HG03354 (cell line): Measurements from ENCODE around the gene KDSR.
"Not testable (repeated sequence)": the region's sequence is repeated elsewhere in the genome, so short reads cannot be mapped to it uniquely, and the experiment has no call there.

Source experiments
- ATAC-seq: cut with Tn5 transposase; IDR thresholded peaks from one replicate; pipeline ENCODE4 v1.9.1; 2021; ENCODE audit warnings: mild to moderate bottlenecking; ENCODE audit not compliant: unreplicated experiment, poor library complexity, severe bottlenecking

The KDSR gene

DNA sequence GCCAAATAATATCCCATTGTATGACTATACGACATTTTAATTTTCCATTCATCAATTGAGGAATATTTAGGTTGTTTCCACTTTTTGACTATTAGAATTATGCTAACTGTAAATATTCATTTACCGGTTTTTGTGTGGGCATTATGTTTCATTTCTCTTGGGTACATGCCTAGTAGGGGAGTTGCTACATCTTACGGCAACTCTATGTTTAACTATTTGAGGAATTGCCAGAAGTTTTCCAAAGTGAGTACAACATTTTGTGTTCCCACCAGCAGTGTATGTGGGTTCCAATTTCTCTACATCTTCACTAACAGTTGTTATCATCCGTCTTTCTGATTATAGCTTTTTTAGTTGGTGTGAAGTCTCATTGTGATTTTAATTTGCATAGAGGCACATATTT is 1.6 kb upstream of the KDSR start:
- ATAC-seq = no peak

DNA sequence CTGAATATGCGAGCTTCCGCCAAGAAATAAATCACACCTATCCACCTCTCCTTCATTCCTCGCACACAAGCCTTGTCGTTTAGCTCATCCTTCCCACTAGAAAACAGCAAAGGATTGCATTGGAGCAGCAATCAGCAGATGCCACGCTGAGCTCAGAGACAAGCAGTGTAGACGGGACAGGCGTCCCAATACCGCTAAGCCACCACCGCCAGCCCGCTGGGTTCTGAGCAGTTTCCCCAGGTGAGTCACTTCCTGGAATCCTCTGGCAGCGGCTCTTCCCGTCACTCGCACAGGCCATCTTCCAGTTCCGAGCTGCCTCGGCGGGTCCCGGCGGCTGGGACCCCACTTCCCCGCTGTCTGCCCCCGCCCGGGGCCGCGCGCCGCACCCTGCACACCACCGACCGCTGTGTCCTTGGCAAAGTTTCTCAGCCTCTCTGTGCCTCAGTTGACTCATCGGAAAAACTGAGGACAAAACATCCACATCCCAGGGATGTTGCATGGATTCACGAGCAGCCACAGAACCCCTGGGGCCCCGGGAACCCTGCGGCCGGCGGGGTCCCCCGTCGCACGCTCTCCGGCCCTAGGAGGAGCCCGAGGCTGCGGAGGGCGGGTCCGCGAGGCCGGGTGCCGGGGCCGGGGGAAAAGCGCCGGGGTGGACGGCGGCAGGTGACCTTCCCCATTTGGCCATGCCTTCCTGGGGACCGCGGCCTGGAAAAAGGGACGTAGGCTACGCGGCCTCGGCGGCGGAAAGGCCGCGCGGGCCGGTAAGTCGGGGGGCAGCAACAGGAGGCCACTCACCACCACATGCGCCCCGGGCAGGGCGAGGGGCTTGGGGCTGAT is 573 bp downstream of the KDSR start:
- ATAC-seq = peak; percentile 37

DNA sequence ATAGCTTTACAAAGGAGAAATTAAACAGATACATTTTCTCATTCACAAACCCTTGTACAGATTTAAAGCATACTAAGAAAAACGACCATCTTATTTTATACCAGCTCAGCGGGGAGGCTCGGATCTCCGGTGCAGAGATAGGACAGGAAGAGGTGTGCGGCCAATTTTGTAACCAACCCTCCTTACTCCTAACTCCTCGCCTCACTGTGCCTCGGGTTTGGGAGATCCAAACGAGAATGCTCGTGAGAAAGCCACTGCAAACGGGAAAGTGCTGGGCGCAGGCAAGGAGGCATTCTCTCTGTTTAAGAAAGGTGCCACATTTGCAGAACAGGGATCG is 1.2 kb downstream of the KDSR start:
- peak; percentile 2 for ATAC-seq

DNA sequence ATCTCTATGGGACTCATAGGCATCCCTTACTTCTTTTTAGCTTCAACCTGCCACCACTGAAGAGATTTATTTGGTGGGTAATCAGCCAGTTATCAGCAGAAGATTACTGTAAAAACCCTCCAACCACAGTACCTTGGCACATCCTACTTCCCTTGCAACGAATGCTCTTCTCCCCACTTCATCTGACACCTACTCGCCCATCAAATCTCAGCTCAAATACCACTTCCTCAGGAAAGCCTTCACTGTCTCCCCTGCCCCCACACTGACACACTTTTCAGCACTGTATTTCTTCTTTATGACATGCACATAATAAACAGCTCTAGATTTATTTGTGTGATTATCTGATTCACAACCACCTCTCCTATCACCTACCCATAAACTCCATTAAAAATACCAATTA is 3.1 kb downstream of the KDSR start:
- ATAC-seq = no peak

DNA sequence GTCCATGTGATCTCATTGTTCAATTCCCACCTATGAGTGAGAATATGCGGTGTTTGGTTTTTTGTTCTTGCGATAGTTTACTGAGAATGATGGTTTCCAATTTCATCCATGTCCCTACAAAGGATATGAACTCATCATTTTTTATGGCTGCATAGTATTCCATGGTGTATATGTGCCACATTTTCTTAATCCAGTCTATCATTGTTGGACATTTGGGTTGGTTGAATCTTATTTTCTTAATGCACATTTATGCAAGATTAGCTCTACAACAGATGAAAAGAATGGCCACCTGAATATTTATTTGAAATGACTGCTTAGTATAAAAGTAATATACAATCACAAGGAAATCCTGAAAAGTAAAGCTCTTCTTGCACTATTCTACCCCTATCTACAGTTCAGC is 3.6 kb downstream of the KDSR start:
- not testable (repeated sequence) for ATAC-seq

DNA sequence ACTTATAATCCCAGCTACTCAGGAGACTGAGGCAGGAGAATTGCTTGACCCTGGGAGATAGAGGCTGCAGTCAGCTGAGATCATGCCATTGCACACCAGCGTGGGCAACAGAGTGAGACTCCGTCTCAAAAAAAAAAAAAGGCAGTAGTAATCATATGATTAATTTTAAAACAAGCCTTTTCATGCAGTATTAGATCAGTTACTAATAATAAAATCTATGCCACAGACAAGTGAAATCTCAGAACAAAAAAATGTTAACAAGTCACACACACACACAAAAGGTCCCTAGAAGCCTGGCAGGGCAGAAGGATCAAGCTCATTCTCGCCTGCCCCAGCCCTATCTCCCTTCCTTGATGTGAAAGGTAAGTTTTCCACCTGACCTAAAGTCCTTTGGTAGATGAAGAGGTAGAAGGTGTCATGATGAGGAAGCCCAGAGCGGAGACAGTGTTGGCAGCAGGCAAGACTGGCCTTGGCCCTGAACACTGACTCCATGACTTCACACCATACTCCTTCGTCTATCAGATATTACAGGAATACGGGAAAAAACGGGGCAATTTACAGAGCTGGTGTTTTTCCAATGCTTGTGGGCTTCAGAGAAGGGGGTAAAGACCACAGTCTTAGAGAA is 10.6 kb downstream of the KDSR start:
- ATAC-seq = no peak

DNA sequence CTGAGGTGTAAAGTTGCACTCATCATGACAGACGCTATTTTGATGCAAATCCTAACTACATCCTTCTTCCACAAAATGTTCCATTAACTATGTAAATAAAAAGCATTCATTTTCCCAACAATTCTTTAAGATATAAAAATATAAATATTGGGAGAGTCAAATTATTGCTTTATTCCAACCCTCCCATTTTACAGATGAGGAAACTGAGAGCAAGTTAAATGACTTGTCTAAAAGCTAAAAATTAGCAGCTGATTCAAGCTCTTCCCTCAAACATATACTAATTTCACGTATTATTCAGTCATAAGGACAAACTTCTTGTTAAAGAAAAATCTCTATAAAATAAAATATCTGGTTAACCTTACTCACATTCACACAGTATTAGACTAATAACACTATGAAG is 16.8 kb downstream of the KDSR start:
- no peak for ATAC-seq

DNA sequence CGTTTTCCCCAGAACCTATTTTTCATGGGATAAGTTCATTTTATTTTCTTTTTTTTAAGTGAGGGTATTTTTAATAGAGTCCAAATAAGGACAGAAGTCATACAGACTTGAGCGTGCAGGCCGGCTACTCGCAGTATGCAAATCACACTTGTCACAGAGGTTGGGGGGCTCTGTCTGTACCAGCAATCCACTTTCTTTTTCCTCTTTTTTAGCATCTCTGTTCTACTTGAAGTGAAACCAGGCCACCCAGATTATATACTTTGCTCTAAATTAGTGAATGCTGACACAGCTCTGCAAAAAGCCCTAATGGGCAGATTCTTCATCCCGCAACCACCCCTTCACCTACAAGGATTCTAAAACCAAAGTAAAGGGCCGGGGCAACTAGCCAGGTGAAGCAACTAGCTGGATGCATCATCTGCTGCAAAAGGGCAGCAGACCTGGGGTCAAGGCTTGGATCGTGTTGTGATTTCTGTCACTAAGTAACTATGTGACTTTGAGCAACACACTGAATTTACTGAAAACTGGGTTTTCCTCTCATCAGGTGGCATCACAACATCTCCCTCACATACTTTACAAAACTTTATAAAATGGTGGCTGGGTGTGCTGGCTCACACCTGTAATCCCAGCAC is 18.4 kb downstream of the KDSR start:
- no peak for ATAC-seq

DNA sequence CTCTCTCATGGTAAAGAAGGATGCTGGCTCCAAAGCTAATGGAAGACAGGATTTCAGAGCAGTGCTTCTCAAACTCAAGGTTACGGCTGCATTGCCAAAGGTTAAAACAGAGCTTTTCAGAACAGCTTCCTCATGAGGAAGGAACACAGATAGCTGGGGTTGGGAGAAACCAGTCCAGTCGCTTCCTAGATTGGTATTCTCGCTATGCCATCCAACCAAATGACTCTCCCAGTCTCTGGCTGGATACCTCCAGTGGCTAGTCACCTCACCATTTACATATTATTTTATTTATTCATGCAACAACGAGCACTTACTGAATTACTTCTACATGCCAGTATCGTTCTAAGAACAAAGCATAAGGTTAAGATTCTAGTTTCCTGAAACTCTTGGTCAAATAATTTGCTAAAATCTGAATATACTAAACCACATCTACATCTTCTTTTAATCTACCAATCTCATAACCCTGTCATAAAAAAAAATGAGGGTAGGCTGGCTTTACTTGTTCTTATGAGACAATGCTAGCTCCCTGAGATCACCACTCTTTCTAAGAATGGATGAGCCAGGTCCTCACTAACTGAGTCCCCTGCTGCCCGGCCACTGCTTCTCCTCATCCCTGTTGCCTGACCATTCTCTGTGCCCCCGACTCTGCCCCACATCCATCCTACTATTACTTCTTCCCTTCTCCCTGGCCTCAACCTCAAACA is 20.4 kb downstream of the KDSR start:
- ATAC-seq = no peak

DNA sequence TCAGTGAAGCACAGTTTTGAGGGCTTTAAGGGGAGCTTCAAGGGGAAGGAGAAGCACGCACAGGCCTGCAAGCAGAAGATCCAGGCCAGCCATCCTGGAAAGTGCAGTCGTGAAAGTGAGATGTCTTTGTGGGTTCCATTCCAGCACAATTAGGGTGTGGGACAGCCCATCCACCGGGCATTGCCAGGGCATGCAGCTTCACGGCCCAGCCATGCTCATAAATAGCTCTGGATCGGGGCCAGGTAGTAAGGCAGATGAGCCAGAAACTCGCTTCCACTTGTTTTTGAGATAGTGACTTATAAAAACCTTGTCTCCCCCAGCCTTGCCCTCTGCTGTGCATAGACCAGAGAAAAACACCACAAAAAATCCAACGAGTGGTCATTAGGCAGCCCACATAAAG is 21.0 kb downstream of the KDSR start:
- ATAC-seq = no peak

DNA sequence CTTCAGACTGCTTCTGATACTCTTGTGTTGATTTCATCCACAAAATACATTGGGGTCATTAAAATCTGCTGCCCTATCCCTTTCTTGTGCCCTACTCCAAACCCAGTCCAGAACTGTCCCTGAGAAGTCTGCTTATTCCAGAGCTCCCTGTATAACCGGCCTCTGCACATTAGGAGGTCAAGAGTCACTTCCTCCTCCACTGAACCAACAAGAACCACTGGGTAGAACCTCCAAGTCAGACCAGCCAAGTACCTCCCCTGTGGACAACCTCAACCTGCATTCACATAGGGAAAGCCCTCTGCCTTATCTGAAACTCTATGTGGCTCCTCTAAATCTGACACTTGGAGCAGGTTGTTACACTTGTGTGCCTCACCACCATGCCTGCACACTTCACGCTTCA is 22.1 kb downstream of the KDSR start:
- ATAC-seq = no peak

DNA sequence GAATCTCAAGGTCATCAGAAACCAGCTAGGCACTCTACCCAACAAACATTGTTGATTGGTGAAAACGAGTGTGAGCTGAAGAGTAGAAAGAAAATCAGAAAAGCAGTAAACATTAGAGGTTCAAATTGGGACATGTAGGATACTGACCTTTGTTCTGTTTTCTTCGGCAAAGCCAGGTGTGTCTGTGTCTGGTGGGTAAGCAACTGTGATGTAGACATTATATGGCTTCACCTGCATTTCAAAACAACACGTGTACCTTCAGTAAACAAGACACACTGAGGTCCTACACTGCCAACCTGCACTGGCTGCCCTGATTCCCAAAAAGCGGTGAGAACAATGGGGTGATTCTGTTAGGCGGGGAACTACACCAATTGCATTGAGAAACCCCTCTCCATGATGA is 22.7 kb downstream of the KDSR start:
- no peak for ATAC-seq

DNA sequence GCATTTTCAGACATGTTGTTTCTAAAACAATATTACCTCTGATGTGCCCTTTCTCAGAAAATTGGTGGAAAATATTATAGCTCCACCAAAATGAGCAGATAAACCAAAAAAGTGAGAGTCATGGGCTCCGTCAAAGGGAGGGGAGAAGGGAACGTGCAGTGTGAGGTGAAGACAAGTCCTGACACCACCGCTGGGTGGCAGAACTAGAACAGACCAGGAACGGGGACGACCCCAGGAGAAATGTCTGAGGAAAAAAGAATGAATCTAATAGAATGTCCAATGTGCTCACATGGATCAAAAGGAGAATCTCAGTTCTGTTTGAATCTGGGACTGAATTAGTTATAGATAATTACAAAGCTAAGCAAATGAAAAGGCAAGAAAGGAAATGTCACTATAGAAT is 24.8 kb downstream of the KDSR start:
- ATAC-seq = peak; percentile 74

DNA sequence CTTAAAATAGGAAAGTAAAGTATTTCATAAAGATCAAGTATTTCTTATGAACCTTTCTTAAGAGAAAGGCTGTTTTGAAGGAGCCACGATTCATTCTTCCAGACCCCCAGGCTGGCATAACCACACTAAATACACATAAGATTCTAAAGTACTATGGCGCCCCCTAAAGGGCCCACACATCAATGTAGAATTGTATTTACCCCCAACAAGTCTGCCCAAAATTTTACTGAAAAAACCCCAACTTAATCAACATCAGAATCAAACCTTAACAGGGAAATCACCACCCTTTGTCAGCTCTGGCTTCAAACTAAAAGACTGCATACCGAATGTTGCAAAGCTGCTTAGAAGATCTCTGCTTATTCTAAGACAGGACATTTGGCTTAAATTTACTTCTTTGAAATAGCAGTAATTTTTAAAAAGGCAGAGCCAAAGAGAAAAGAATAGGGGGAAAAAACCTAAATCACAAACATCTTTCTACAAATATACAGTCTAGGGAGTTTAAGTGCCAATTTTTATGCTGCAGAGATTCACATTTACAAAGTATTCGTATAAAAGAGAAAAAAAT is 27.0 kb downstream of the KDSR start:
- no peak for ATAC-seq

DNA sequence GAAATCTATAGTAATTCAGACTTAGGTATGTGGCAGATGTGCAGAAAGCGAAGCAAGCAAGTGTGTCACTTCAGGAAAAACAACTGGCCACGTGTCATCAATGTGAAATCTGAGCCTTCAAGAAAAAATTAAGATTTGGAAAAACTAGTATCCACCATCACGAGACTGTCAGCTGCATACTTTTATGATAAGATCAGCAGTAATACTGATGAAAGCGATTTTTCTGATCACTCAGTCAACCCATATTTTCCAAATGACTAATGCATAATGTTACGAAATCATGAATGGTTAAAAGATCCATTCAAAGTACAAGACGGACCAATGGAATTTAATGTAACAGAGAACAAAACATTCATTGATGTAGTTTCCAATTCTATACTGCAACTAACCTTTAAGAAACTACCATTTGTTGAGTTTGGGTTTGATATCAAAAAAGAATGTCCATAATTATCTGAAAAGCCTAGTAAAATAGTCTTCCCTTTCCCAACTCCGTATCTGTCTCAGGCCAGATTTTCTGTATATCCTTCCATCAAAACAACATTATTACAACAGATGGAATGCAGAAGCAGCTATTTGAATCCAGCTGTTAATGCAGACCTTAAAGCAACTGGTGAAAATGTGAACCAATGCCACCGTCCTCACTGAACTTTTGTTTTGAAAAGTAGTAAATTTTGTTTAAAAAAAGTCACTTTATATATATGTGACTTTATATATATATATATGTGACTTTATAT is 30.5 kb downstream of the KDSR start:
- ATAC-seq = no peak

DNA sequence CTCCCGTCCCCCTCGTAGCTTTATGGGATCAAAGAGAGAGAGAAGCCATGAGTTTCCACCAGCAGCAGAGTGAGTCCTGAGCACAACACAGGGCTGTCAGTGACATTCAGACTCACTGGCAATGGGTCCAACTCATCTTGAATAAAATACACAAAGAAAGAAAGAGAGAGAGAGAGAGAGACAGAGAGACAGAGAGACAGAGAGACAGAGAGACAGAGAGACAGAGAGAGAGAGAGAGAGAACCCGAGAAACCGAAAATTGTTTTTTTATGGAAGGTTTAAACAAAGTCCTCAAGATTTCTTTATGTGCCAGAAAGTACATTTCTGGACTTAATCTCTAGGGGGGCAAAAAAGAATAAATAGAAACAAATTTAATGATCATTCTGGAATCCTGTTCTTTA is 35.9 kb downstream of the KDSR start:
- ATAC-seq = no peak

DNA sequence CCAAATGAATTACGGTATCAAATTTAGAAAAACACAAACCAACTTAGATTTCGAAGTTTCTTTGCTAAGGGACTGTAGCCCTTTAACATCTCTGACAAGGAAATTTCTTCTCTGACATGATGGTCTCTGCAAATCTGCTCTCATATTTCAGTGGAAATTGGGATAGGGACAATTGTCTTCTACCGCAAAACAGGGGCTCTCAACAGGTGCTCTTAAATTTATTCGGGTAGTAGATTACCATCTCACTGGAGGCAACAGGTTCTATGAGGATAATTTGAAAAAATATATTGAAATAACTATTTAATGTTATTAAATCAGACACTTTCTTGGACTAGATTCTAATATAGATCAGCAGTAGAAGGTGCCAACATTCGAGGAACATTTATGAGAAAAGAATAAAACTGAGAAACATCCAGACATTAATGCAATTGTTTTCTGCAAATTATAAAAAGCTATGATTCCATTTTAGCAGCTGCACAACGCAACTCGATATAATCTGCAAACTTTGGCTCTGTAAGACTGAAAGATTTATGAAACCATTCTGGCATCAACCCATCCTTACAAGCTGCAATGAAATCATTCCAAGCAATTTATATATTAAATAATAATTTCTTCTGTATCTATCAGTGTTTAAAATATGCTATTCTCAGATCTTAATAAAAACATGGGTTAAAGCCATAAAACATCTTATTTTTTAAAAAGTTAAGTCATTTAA is 37.4 kb downstream of the KDSR start:
- ATAC-seq = no peak

DNA sequence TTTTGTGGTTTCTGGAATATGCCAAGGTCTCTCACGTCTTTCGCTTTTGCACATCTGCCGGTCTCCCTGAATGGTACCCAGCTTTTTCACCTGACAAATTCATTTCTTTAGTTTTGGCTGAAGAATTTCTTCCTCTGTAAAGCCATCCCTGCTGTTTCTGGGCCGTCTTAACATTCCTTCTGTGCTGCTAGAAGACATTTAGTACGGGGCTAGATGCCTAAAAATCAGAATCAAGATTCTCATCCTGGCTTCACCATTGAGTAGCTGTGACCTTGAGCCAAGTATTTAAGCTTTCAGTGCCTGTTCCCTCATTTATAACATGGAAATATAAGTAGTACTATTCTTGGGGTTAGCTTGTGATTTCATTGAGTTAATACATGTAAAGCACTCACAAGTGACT is 41.0 kb downstream of the KDSR start:
- ATAC-seq = no peak

DNA sequence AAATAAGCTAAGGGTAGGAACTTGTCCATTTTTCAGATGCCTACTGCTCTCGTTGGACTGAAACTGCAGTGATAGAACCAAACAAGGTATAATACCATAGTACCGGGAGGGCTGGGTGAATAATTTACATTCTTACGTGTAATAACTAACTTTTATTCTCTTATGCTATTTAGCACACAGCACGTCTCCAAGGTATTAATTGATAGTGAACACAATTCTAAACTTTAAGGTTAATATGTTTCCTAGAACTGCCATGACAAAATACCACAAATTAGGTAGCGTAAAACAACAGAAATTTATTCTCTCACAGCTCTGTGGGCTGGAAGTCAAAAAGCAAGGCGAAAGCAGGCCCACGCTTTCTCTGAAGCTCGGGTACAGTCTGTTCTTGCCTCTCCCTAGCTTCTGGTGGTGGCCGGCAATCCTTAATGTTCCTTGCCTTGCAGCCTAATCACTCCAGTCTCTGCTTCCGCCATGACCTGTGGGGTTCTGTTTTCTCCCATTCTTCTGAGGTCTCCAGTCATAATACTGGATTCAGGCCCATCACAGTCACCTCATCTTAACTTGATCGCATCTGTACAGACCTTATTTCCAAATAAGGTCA is 41.8 kb downstream of the KDSR start:
- no peak for ATAC-seq
